ENCODE results near the gene TAF11L11.
"Not testable (repeated sequence)": the region's sequence is repeated elsewhere in the genome, so short reads cannot be mapped to it uniquely, and the experiment has no call there.

- TF ChIP-seq CTCF (IDR thresholded peaks at IDR 0.05); MAZ (IDR thresholded peaks at IDR 0.05; ENCODE audit: borderline replicate concordance, low read depth, low read length); NPAS2 (CRISPR knock-in tag; IDR thresholded peaks at IDR 0.05; ENCODE audit: borderline replicate concordance); SMC3 (IDR thresholded peaks at IDR 0.05); PBX3 (IDR thresholded peaks at IDR 0.05); BHLHE40 (IDR thresholded peaks at IDR 0.05; ENCODE audit: low read depth, low read length); REST (IDR thresholded peaks at IDR 0.05); HDAC2 (IDR thresholded peaks at IDR 0.05); MYC (IDR thresholded peaks at IDR 0.05; ENCODE audit: borderline replicate concordance, low read length); JUNB (IDR thresholded peaks at IDR 0.05); POLR2A (IDR thresholded peaks at IDR 0.05; ENCODE audit: low read length); ESRRA (IDR thresholded peaks at IDR 0.05; ENCODE audit: borderline replicate concordance, low read length); CBX2 (IDR thresholded peaks at IDR 0.05; ENCODE audit: borderline replicate concordance, low read depth); MAX (IDR thresholded peaks at IDR 0.05): not testable (repeated sequence)
These were observed 18.3 kb upstream of the TAF11L11 start, which contains the start of gene TAF11L7 for GRCh38 chr5:17585658-17586057.
